NCI-H2107 treated with DMSO at 0.1 percent for 48 hours (cell line): ENCODE data around the gene ZSWIM6.

Experiments
- DNase-seq: peaks from one replicate; lab custom pipeline; 2025; ENCODE audit not compliant: unreplicated experiment; lab: John Stamatoyannopoulos, UW

The ZSWIM6 gene

GRCh38 chr5:61526207-61526519 is 194.1 kb downstream of the ZSWIM6 start:
- DNase-seq, result no peak

- DNase-seq, result no peak
Measured at GRCh38 chr5:61532983-61533382, 200.9 kb downstream of the ZSWIM6 start.

- DNase-seq, result no peak
Measured at GRCh38 chr5:61534481-61535267, 202.6 kb downstream of the ZSWIM6 start.

GRCh38 chr5:61535828-61536227 is 203.8 kb downstream of the ZSWIM6 start:
- DNase-seq, result no peak

GRCh38 chr5:61536922-61537321 is 204.9 kb downstream of the ZSWIM6 start:
- DNase-seq, result no peak

GRCh38 chr5:61538722-61539501 is 206.9 kb downstream of the ZSWIM6 start:
- no peak for DNase-seq

GRCh38 chr5:61549530-61549929 is 217.5 kb downstream of the ZSWIM6 start:
- no peak for DNase-seq

- no peak for DNase-seq
Measured at GRCh38 chr5:61551637-61552313, 219.7 kb downstream of the ZSWIM6 start.

- no peak for DNase-seq
Measured at GRCh38 chr5:61559146-61559545, 227.1 kb downstream of the ZSWIM6 start.

- DNase-seq, result no peak
Measured at GRCh38 chr5:61559722-61560121, 227.7 kb downstream of the ZSWIM6 start.

- DNase-seq, result no peak
Measured at GRCh38 chr5:61563401-61563800, 231.3 kb downstream of the ZSWIM6 start.

- no peak for DNase-seq
Measured at GRCh38 chr5:61567337-61567736, 235.3 kb downstream of the ZSWIM6 start.

GRCh38 chr5:61569353-61569752 is 237.3 kb downstream of the ZSWIM6 start:
- DNase-seq, result no peak

GRCh38 chr5:61570767-61571166 is 238.7 kb downstream of the ZSWIM6 start:
- no peak for DNase-seq

- DNase-seq, result no peak
Measured at GRCh38 chr5:61572959-61573358, 240.9 kb downstream of the ZSWIM6 start.

- no peak for DNase-seq
Measured at GRCh38 chr5:61575103-61575502, 243.0 kb downstream of the ZSWIM6 start.

- DNase-seq, result no peak
Measured at GRCh38 chr5:61575581-61575980, 243.5 kb downstream of the ZSWIM6 start.

GRCh38 chr5:61576556-61576955 is 244.5 kb downstream of the ZSWIM6 start:
- DNase-seq, result no peak

GRCh38 chr5:61578858-61579503 is 246.9 kb downstream of the ZSWIM6 start:
- no peak for DNase-seq

- no peak for DNase-seq
Measured at GRCh38 chr5:61582205-61582820, 250.3 kb downstream of the ZSWIM6 start.

- no peak for DNase-seq
Measured at GRCh38 chr5:61582887-61583286, 250.8 kb downstream of the ZSWIM6 start.
